HEK293 (cell line): ENCODE measurements around the gene MORN1.

ENCODE experiments used
- CTCF ChIA-PET: fragments of 350-600 bp; formaldehyde crosslinking; extraction: SDS; loops from one replicate; lab custom pipeline; 2021; ENCODE audit warnings: antibody characterized with exemption; lab: Yijun Ruan, JAX
- POLR2A ChIA-PET: fragments of 300-600 bp; formaldehyde crosslinking; extraction: SDS; loops from one replicate; lab custom pipeline; 2020; ENCODE audit warnings: antibody characterized with exemption, inconsistent platforms; lab: Yijun Ruan, JAX
- H3K27ac ChIP-seq: fragments of 200-500 bp; sonication (Bioruptor generic); 2 replicates; pipeline ENCODE4 v1.5.1; 2014; ENCODE audit warnings: low read depth, low read length, control low read depth, inconsistent platforms; ENCODE audit errors: extremely low read depth
- H3K36me3 ChIP-seq, 2 experiments: fragments of 200-500 bp in 1 of 2; sonication (Bioruptor generic) in 1 of 2; 1 replicate in 1 of 2; 2 replicates in 1 of 2; pipeline ENCODE4 v1.5.1; 2014 to 2017; ENCODE audit warnings: inconsistent platforms in 2 of 2, low read length in 2 of 2; ENCODE audit not compliant: control insufficient read depth in 2 of 2, insufficient read depth in 1 of 2
- H3K4me1 ChIP-seq: fragments of 200-500 bp; sonication (Bioruptor generic); 2 replicates; pipeline ENCODE4 v1.5.1; 2014; ENCODE audit warnings: mild to moderate bottlenecking, low read length, inconsistent platforms; ENCODE audit not compliant: control insufficient read depth, insufficient read depth
- H3K4me3 ChIP-seq: 2 replicates; pipeline ENCODE4 v1.5.1; 2011; ENCODE audit warnings: low read depth, mild to moderate bottlenecking, control low read depth, low read length, moderate library complexity
- H3K9me3 ChIP-seq: fragments of 200-500 bp; sonication (Bioruptor generic); 2 replicates; pipeline ENCODE4 v1.5.1; 2014; ENCODE audit warnings: low read depth, low read length, inconsistent platforms; ENCODE audit not compliant: control insufficient read depth, insufficient read depth
- EGR2 ChIP-seq: fragments of 450-650 bp; formaldehyde crosslinking; IDR thresholded peaks from 2 replicates; pipeline ENCODE4 v1.5.1; 2016; ENCODE audit warnings: low read depth, missing biosample characterization, missing genetic modification characterization
- GLIS1 ChIP-seq: fragments of 450-650 bp; formaldehyde crosslinking; IDR thresholded peaks from 2 replicates; pipeline ENCODE4 v1.5.1; 2016; ENCODE audit warnings: missing biosample characterization, missing genetic modification characterization
- GLIS2 ChIP-seq: fragments of 450-650 bp; formaldehyde crosslinking; IDR thresholded peaks from 2 replicates; pipeline ENCODE4 v1.5.1; 2016; ENCODE audit warnings: missing biosample characterization, missing genetic modification characterization
- HIC1 ChIP-seq: fragments of 450-650 bp; formaldehyde crosslinking; IDR thresholded peaks from 2 replicates; pipeline ENCODE4 v1.5.1; 2016; ENCODE audit warnings: missing biosample characterization, missing genetic modification characterization
- KLF1 ChIP-seq: fragments of 450-650 bp; formaldehyde crosslinking; IDR thresholded peaks from 2 replicates; pipeline ENCODE4 v1.5.1; 2016; ENCODE audit warnings: missing biosample characterization, missing genetic modification characterization
- REPIN1 ChIP-seq: fragments of 450-650 bp; formaldehyde crosslinking; IDR thresholded peaks from 2 replicates; pipeline ENCODE4 v1.5.1; 2017; ENCODE audit warnings: missing biosample characterization, missing genetic modification characterization, low read depth
- SP2 ChIP-seq: fragments of 450-650 bp; formaldehyde crosslinking; IDR thresholded peaks from 2 replicates; pipeline ENCODE4 v1.5.1; 2016; ENCODE audit warnings: missing biosample characterization, missing genetic modification characterization
- TRIM28 ChIP-seq: IDR thresholded peaks from 2 replicates; pipeline ENCODE4 v1.6.1; 2011; ENCODE audit warnings: low read length, control low read depth, borderline replicate concordance
- YY1 ChIP-seq: fragments of 450-650 bp; formaldehyde crosslinking; IDR thresholded peaks from 2 replicates; pipeline ENCODE4 v1.5.1; 2018; ENCODE audit warnings: missing biosample characterization, missing genetic modification characterization
- ZBTB11 ChIP-seq: fragments of 450-650 bp; formaldehyde crosslinking; conservative IDR thresholded peaks from 2 replicates; pipeline ENCODE4 v1.5.1; 2016; ENCODE audit warnings: low read depth, missing biosample characterization, missing genetic modification characterization
- ZBTB26 ChIP-seq: fragments of 450-650 bp; formaldehyde crosslinking; optimal IDR thresholded peaks from 2 replicates; pipeline ENCODE3; 2016; ENCODE audit warnings: missing biosample characterization, mild to moderate bottlenecking, missing genetic modification characterization
- ZNF169 ChIP-seq: fragments of 450-650 bp; formaldehyde crosslinking; IDR thresholded peaks from 2 replicates; pipeline ENCODE4 v1.5.1; 2016; ENCODE audit warnings: missing biosample characterization, missing genetic modification characterization
- ZNF184 ChIP-seq: fragments of 450-650 bp; IDR thresholded peaks from 2 replicates; pipeline ENCODE4 v1.5.1; 2018; ENCODE audit warnings: missing biosample characterization, mild to moderate bottlenecking, missing genetic modification characterization
- ZNF214 ChIP-seq: fragments of 450-650 bp; formaldehyde crosslinking; IDR thresholded peaks from 2 replicates; pipeline ENCODE4 v1.5.1; 2017; ENCODE audit warnings: missing biosample characterization, mild to moderate bottlenecking, missing genetic modification characterization, borderline replicate concordance
- ZNF335 ChIP-seq: fragments of 450-650 bp; formaldehyde crosslinking; conservative IDR thresholded peaks from 2 replicates; pipeline ENCODE4 v1.5.1; 2016; ENCODE audit warnings: missing biosample characterization, missing genetic modification characterization
- ZNF518A ChIP-seq: fragments of 450-650 bp; formaldehyde crosslinking; conservative IDR thresholded peaks from 2 replicates; pipeline ENCODE4 v1.5.1; 2016; ENCODE audit warnings: low read depth, missing biosample characterization, missing genetic modification characterization
- ZNF544 ChIP-seq: fragments of 450-650 bp; formaldehyde crosslinking; IDR thresholded peaks from 2 replicates; pipeline ENCODE4 v1.5.0; 2017; ENCODE audit warnings: missing biosample characterization, missing genetic modification characterization
- ZNF677 ChIP-seq: fragments of 450-650 bp; IDR thresholded peaks from 2 replicates; pipeline ENCODE4 v1.5.0; 2018; ENCODE audit warnings: missing biosample characterization, mild to moderate bottlenecking, missing genetic modification characterization, moderate library complexity
- ZNF692 ChIP-seq: fragments of 450-650 bp; formaldehyde crosslinking; IDR thresholded peaks from 2 replicates; pipeline ENCODE4 v1.5.1; 2016; ENCODE audit warnings: missing biosample characterization, missing genetic modification characterization

The MORN1 gene

GRCh38 chr1:2412395-2412772 is 21.0 kb upstream of the MORN1 start, which contains the start of gene PEX10 (continued):
- TF ChIP-seq ZBTB26 (tag by site-specific recombination) = peak; percentile 19

- Histone ChIP-seq H3K27ac (peak overlapping the region; percentile 63; the same call in 1 of the 2 replicates), H3K36me3 (peaks cover 0 to 35% of the 10 kb centered on the region in 2 experiments; a peak in 1 of 3 replicates), H3K9me3 (no peaks in the 10 kb centered on the region)
- POLR2A ChIA-PET = interaction anchor here (0.7 to 1.5 kb wide), 2 partner anchors 115 to 184 kb away, joined by 5 to 12 read pairs; partner anchors contain the start of genes PANK4 and SKI
- 0 out of 2 replicates have a peak, but pooled peaks have one; percentile 7 for TF ChIP-seq EGR2
- peak; percentile 94 for TF ChIP-seq GLIS2 (tag by site-specific recombination)
- TF ChIP-seq GLIS1 (tag by site-specific recombination) = peak; percentile 75
- peak; percentile 60 for TF ChIP-seq ZNF335 (tag by site-specific recombination)
- TF ChIP-seq KLF1 (tag by site-specific recombination) = 0 out of 2 replicates have a peak, but pooled peaks have one; percentile 5
- 0 out of 2 replicates have a peak, but pooled peaks have one; percentile 22 for TF ChIP-seq ZNF184
- peak; percentile 27; the same call in 1 of the 2 replicates for TF ChIP-seq HIC1 (tag by site-specific recombination)
- TF ChIP-seq ZNF544 (tag by site-specific recombination) = no peak
- TF ChIP-seq ZNF677 (tag by site-specific recombination) = 0 out of 2 replicates have a peak, but pooled peaks have one; percentile 19
- TF ChIP-seq REPIN1 (tag by site-specific recombination) = no peak
- no peak for TF ChIP-seq ZNF692 (tag by site-specific recombination)
- peak; percentile 57; the same call in 1 of the 2 replicates for TF ChIP-seq SP2 (tag by site-specific recombination)
- no peak for TF ChIP-seq ZNF169 (tag by site-specific recombination)
- TF ChIP-seq ZNF214 (tag by site-specific recombination) = no peak
- TF ChIP-seq YY1 (tag by site-specific recombination) = peak; percentile 67; the same call in 1 of the 2 replicates
- TF ChIP-seq, all 188 proteins: peak for 10
- no peaks in the 10 kb centered on the region for H3K4me1 ChIP-seq
- CTCF ChIA-PET = no interaction called here
- peak overlapping the region; percentile 85 for H3K4me3 ChIP-seq
Measured at GRCh38 chr1:2411801-2412394, 20.5 kb upstream of the MORN1 start.

GRCh38 chr1:2409745-2410144 is 18.4 kb upstream of the MORN1 start:
- H3K27ac ChIP-seq = no peak overlapping the region
- peaks cover 0 to 57% of the 10 kb centered on the region in 2 experiments; a peak in 1 of 3 replicates for H3K36me3 ChIP-seq
- H3K9me3 ChIP-seq = no peaks in the 10 kb centered on the region
- H3K4me1 ChIP-seq = no peaks in the 10 kb centered on the region
- ChIA-PET POLR2A (interaction anchor here (4.7 kb wide), 1 partner anchor 18 kb away, joined by 24 read pairs; the partner anchor contains the start of genes MORN1 and RER1), CTCF (no interaction called here)
- no peak overlapping the region for H3K4me3 ChIP-seq
- TF ChIP-seq ZNF518A (tag by site-specific recombination) = no peak
- TF ChIP-seq TRIM28 = no peak
- TF ChIP-seq ZBTB11 (tag by site-specific recombination) = no peak
